Measurements from ENCODE around the gene NUDT8. TPM values are rescaled to one million over a fixed set of nuclear protein-coding genes. Genes with fewer than 3 reads are reported as not detected.

Gene NUDT8
- total and polyA plus RNA-seq, 9 of the 15 experiments (the other 6 are each of a cell fraction or from before 2014, with no cell fraction given): 0.23 to 27.8 (median 5.0) TPM

DNA sequence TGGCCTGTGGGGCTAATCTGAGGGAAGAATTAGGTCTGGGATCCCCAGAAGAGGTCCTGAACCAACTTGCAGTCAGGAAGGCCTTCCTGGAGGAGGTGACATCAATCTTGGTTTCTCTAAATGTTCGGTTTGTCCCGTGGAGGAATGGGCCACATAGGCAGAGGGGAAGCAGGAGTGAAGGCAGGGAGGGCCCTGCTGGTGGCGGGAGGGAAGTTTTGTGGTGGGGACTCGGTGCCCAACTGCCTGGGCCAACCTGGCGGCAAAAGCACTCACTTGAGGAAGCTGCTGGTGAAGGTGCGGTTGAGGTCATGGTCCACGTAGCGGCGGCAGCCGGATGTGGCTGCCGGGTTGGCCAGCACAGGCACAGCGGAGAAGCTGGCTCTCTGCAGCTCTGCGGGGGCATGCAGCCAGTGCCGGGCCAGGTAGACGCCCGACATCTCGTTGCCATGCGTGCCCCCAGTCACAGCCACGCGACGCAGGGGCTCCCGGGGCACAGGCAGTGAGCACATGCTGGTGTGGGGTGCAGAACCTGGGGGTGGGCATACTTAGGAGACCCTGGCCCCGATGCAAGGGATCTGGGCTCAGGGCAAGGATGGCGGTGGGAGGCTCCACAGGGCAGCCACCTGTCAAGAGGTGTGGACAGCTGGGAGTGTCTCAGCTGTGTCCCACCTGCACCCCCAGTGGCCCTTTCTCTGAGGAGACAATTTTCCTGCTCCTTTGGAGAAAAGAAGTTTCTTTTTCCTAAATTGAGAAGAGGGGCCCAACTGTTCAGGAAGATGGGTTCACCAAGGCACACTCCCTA lies 17.0 kb upstream of the NUDT8 start:
- Histone ChIP-seq H3K9ac (ENCODE audit: insufficient read depth in 1 of 2, low read depth in 2 of 2, low read length in 2 of 2) (no peak overlapping the region), H3K4me2 (ENCODE audit: insufficient read depth, low read length) (no peak overlapping the region), H3K36me3 (ENCODE audit: control insufficient read depth, insufficient read depth, low read length) (no peaks in the 10 kb centered on the region), H3K9me3 (replicated peaks; ENCODE audit: control insufficient read depth, insufficient read depth, low read depth, low read length) (no peaks in the 10 kb centered on the region; the same call in none of the 2 replicates), H3K27me3 (ENCODE audit: control insufficient read depth in 2 of 2, insufficient read depth in 2 of 2, low read length in 2 of 2) (peaks cover 2 to 17% of the 10 kb centered on the region in 2 experiments; a peak in 3 of 5 replicates), H3K27ac (ENCODE audit: extremely low read depth, low read depth, low read length) (no peak overlapping the region), H4K20me1 (replicated peaks; ENCODE audit: control insufficient read depth, insufficient read depth, low read length) (peaks cover 3% of the 10 kb centered on the region; the same call in 1 of the 2 replicates), H3K4me1 (replicated peaks in 1 of 2; ENCODE audit: control insufficient read depth in 2 of 2, insufficient read depth in 2 of 2, low read length in 2 of 2) (peaks cover 0 to 44% of the 10 kb centered on the region in 2 experiments; a peak in 2 of 5 replicates), H3K79me2 (ENCODE audit: control insufficient read depth, insufficient read depth, low read length) (no peaks in the 10 kb centered on the region), H3K4me3 (no peak overlapping the region), H2AFZ (ENCODE audit: low read depth, low read length) (no peak overlapping the region), H3K9me1 (ENCODE audit: control insufficient read depth, insufficient read depth, low read length) (no peaks in the 10 kb centered on the region)
- ChIA-PET POLR2A (no interaction called here), CTCF (ENCODE audit: low intra/inter-chr PET ratio) (no interaction called here)
- FAIRE-seq (no peak), DNase-seq (ENCODE audit: extremely low read depth in 1 of 4, low spot score in 3 of 4) (no peak), ATAC-seq (no peak)
- no TSS peak for BruUV-seq (replicated peaks)
- WGBS (ENCODE audit: insufficient coverage, low coverage, missing lambda C conversion rate): 36% methylated on average over 19 of the region's 24 CpGs
- intact Hi-C loops (cut with micrococcal nuclease): loop anchor here (10.0 kb wide), 1 partner anchor 158 kb away; no protein-coding TSS in a partner anchor
- in situ Hi-C loops (cut with MboI): no loop called here
- TF ChIP-seq BCOR (IDR thresholded peaks at IDR 0.05): peak; percentile 84
- TF ChIP-seq, protein P1, sequence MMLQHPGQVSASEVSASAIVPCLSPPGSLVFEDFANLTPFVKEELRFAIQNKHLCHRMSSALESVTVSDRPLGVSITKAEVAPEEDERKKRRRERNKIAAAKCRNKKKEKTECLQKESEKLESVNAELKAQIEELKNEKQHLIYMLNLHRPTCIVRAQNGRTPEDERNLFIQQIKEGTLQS (IDR thresholded peaks at IDR 0.05): no peak
- TF ChIP-seq, protein P1 (CRISPR knock-in tag; conservative IDR thresholded peaks at IDR 0.05): no peak
- peak; percentile 62 to 69; a peak in 2 of 4 replicates for TF ChIP-seq KDM1A (IDR thresholded peaks at IDR 0.05)
- TF ChIP-seq, protein P2, sequence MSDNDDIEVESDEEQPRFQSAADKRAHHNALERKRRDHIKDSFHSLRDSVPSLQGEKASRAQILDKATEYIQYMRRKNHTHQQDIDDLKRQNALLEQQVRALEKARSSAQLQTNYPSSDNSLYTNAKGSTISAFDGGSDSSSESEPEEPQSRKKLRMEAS (CRISPR knock-in tag; IDR thresholded peaks at IDR 0.05): peak; percentile 11; the same call in 1 of the 2 replicates
- TF ChIP-seq FOXK1 (CRISPR knock-in tag; IDR thresholded peaks at IDR 0.05; ENCODE audit: borderline replicate concordance): no peak
- no peak for TF ChIP-seq MIER1 (IDR thresholded peaks at IDR 0.05; ENCODE audit: low read depth)
- TF ChIP-seq PTBP1 (IDR thresholded peaks at IDR 0.05; ENCODE audit: low read depth, low read length): 0 out of 2 replicates have a peak, but pooled peaks have one; percentile 44
- TF ChIP-seq RCOR1 (IDR thresholded peaks at IDR 0.05; ENCODE audit: borderline replicate concordance in 1 of 2, low read depth in 2 of 2, low read length in 2 of 2): 0 out of 4 replicates have a peak, but pooled peaks of 1 of the 2 experiments have one; percentile 9
- no peak for TF ChIP-seq NBN (IDR thresholded peaks at IDR 0.05; ENCODE audit: low read depth)
- TF ChIP-seq, protein P3, sequence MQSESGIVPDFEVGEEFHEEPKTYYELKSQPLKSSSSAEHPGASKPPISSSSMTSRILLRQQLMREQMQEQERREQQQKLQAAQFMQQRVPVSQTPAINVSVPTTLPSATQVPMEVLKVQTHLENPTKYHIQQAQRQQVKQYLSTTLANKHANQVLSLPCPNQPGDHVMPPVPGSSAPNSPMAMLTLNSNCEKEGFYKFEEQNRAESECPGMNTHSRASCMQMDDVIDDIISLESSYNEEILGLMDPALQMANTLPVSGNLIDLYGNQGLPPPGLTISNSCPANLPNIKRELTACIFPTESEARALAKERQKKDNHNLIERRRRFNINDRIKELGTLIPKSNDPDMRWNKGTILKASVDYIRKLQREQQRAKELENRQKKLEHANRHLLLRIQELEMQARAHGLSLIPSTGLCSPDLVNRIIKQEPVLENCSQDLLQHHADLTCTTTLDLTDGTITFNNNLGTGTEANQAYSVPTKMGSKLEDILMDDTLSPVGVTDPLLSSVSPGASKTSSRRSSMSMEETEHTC (IDR thresholded peaks at IDR 0.05): no peak
- TF ChIP-seq RBM25 (IDR thresholded peaks at IDR 0.05; ENCODE audit: low read depth, low read length, severe bottlenecking): peak; percentile 47
- no peak for TF ChIP-seq ZNF551 (CRISPR knock-in tag; IDR thresholded peaks at IDR 0.05)
- peak; percentile 83 for TF ChIP-seq SMARCA5 (IDR thresholded peaks at IDR 0.05)

Data from K562 (cell line).